Activated gamma-delta T cell treated with anti-CD3 and anti-CD28 coated beads, Interleukin-2, amount 50 U/mL, for 16 hours (primary cell): ENCODE measurements around the gene UPF2.
"Not testable (repeated sequence)": the region's sequence is repeated elsewhere in the genome, so short reads cannot be mapped to it uniquely, and the experiment has no call there.

Experiments used
- DNase-seq: peaks from one replicate; pipeline ENCODE4 v3.0.0-alpha.2; 2020; ENCODE audit warnings: low read depth

UPF2 gene

GRCh38 chr10:12042409-12042796 is 206 bp downstream of the UPF2 start:
- DNase-seq = peak; percentile 44

GRCh38 chr10:12041766-12042408 is 722 bp downstream of the UPF2 start:
- DNase-seq = no peak

GRCh38 chr10:12036073-12036655 is 6.4 kb downstream of the UPF2 start:
- DNase-seq = no peak

GRCh38 chr10:12031404-12031803 is 11.2 kb downstream of the UPF2 start:
- DNase-seq = no peak

- no peak for DNase-seq
These were observed 15.1 kb downstream of the UPF2 start for GRCh38 chr10:12027539-12027938.

- no peak for DNase-seq
These were observed 17.0 kb downstream of the UPF2 start for GRCh38 chr10:12025591-12025990.

GRCh38 chr10:12022580-12023257 is 19.9 kb downstream of the UPF2 start:
- DNase-seq = no peak

GRCh38 chr10:12020574-12020973 is 22.0 kb downstream of the UPF2 start:
- DNase-seq = no peak

- DNase-seq = no peak
These were observed 23.2 kb downstream of the UPF2 start for GRCh38 chr10:12019283-12019971.

GRCh38 chr10:12018438-12019282 is 23.9 kb downstream of the UPF2 start:
- DNase-seq = no peak

- no peak for DNase-seq
These were observed 28.7 kb downstream of the UPF2 start for GRCh38 chr10:12013926-12014325.

GRCh38 chr10:12013391-12013790 is 29.2 kb downstream of the UPF2 start:
- not testable (repeated sequence) for DNase-seq

GRCh38 chr10:12010353-12010752 is 32.3 kb downstream of the UPF2 start:
- no peak for DNase-seq

GRCh38 chr10:12008842-12009241 is 33.8 kb downstream of the UPF2 start:
- not testable (repeated sequence) for DNase-seq

- no peak for DNase-seq
These were observed 35.9 kb downstream of the UPF2 start for GRCh38 chr10:12006671-12007070.

GRCh38 chr10:11993834-11994468 is 48.7 kb downstream of the UPF2 start:
- DNase-seq = no peak

GRCh38 chr10:11988924-11989323 is 53.7 kb downstream of the UPF2 start:
- DNase-seq = no peak

GRCh38 chr10:11986593-11987216 is 55.9 kb downstream of the UPF2 start:
- DNase-seq = peak; percentile 46

- no peak for DNase-seq
These were observed 60.4 kb downstream of the UPF2 start for GRCh38 chr10:11982253-11982652.

- no peak for DNase-seq
These were observed 66.8 kb downstream of the UPF2 start for GRCh38 chr10:11975795-11976194.

GRCh38 chr10:11972523-11972922 is 70.1 kb downstream of the UPF2 start:
- not testable (repeated sequence) for DNase-seq
